Astrocyte (in vitro differentiated cells and primary cell): ENCODE data around the gene LRRN4CL. TPM values are rescaled to one million over a fixed set of nuclear protein-coding genes. Genes with fewer than 3 reads are reported as not detected.

Experiments
- DNase-seq: peaks from one replicate; pipeline ENCODE4 v3.0.0-alpha.2; 2010; ENCODE audit warnings: low read depth
- FAIRE-seq: peaks from 2 replicates; lab custom pipeline; 2011; peaks lifted over from hg19 to GRCh38; lab: Jason Lieb, UNC
- H2AFZ ChIP-seq: 2 replicates; pipeline ENCODE4 v1.6.0; 2012; ENCODE audit warnings: low read depth, low read length, inconsistent platforms
- H3K27ac ChIP-seq: 2 replicates; pipeline ENCODE4 v1.5.1; 2011; ENCODE audit warnings: low read depth, low read length, inconsistent platforms
- H3K27me3 ChIP-seq: 2 replicates; pipeline ENCODE4 v1.6.0; 2011; ENCODE audit warnings: low read length, inconsistent platforms; ENCODE audit not compliant: insufficient read depth
- H3K36me3 ChIP-seq: 2 replicates; pipeline ENCODE4 v1.5.1; 2011; ENCODE audit warnings: low read length, inconsistent platforms; ENCODE audit not compliant: insufficient read depth
- H3K4me1 ChIP-seq: 2 replicates; pipeline ENCODE4 v1.5.1; 2011; ENCODE audit warnings: low read length, inconsistent platforms; ENCODE audit not compliant: insufficient read depth
- H3K4me2 ChIP-seq: 2 replicates; pipeline ENCODE4 v1.6.0; 2012; ENCODE audit warnings: low read length, inconsistent platforms
- H3K4me3 ChIP-seq: 2 replicates; pipeline ENCODE4 v1.5.1; 2011; ENCODE audit warnings: low read depth, mild to moderate bottlenecking, low read length, inconsistent platforms; ENCODE audit not compliant: insufficient read depth
- H3K79me2 ChIP-seq: 2 replicates; pipeline ENCODE4 v1.6.0; 2012; ENCODE audit warnings: mild to moderate bottlenecking, low read length, inconsistent platforms; ENCODE audit not compliant: insufficient read depth
- H3K9ac ChIP-seq: 2 replicates; pipeline ENCODE4 v1.6.0; 2012; ENCODE audit warnings: mild to moderate bottlenecking, low read length, inconsistent platforms
- H3K9me3 ChIP-seq: 2 replicates; pipeline ENCODE4 v1.5.1; 2012; ENCODE audit warnings: low read depth, mild to moderate bottlenecking, low read length, inconsistent platforms; ENCODE audit not compliant: insufficient read depth
- H4K20me1 ChIP-seq: 2 replicates; pipeline ENCODE4 v1.6.0; 2012; ENCODE audit warnings: low read length, inconsistent platforms; ENCODE audit not compliant: insufficient read depth
- H3K27ac Mint-ChIP-seq: one replicate; pipeline ENCODE4 v1.8.0; 2021; ENCODE audit warnings: mild to moderate bottlenecking, mixed read lengths; ENCODE audit not compliant: unreplicated experiment
- H3K27me3 Mint-ChIP-seq: one replicate; pipeline ENCODE4 v1.8.0; 2021; ENCODE audit warnings: low read depth, mixed read lengths; ENCODE audit not compliant: unreplicated experiment
- H3K36me3 Mint-ChIP-seq: one replicate; pipeline ENCODE4 v1.8.0; 2021; ENCODE audit warnings: low read depth, mixed read lengths; ENCODE audit not compliant: unreplicated experiment
- H3K4me1 Mint-ChIP-seq: one replicate; pipeline ENCODE4 v1.8.0; 2021; ENCODE audit warnings: low read depth, mixed read lengths; ENCODE audit not compliant: unreplicated experiment
- H3K4me3 Mint-ChIP-seq: one replicate; pipeline ENCODE4 v1.8.0; 2021; ENCODE audit warnings: mild to moderate bottlenecking, moderate library complexity, mixed read lengths; ENCODE audit not compliant: unreplicated experiment
- H3K9me3 Mint-ChIP-seq: one replicate; pipeline ENCODE4 v1.8.0; 2021; ENCODE audit warnings: mild to moderate bottlenecking, mixed read lengths; ENCODE audit not compliant: unreplicated experiment
- CTCF ChIP-seq: IDR thresholded peaks from 2 replicates; pipeline ENCODE4 v1.5.1; 2011; ENCODE audit warnings: low read depth, mild to moderate bottlenecking, inconsistent platforms, low read length, moderate library complexity; ENCODE audit not compliant: insufficient read depth
- EZH2 ChIP-seq: IDR thresholded peaks from 2 replicates; pipeline ENCODE4 v1.6.1; 2012; ENCODE audit warnings: mild to moderate bottlenecking, low read length, inconsistent platforms; ENCODE audit not compliant: insufficient read depth
- total RNA-seq: library from RNA; stranded (reverse); gene quantifications from 2 replicates; pipeline ENCODE4 v1.2.1, GENCODE V29; 2021

Gene LRRN4CL
- total RNA-seq, 1 donor from 2014 or later: 0.43 TPM

- Mint-ChIP-seq H3K4me3 (peak overlapping the region; percentile 52), H3K27me3 (no peaks in the 10 kb centered on the region), H3K9me3 (no peaks in the 10 kb centered on the region), H3K4me1 (peaks cover 15% of the 10 kb centered on the region), H3K36me3 (peaks cover 5% of the 10 kb centered on the region), H3K27ac (peak overlapping the region; percentile 75)
- Histone ChIP-seq H3K36me3 (peaks cover 8% of the 10 kb centered on the region), H3K79me2 (peaks cover 26% of the 10 kb centered on the region), H3K4me3 (no peak overlapping the region), H2AFZ (peak overlapping the region; percentile 70), H3K9ac (no peak overlapping the region), H3K9me3 (no peaks in the 10 kb centered on the region), H3K4me2 (no peak overlapping the region), H3K4me1 (peaks cover 18% of the 10 kb centered on the region), H4K20me1 (peaks cover 4% of the 10 kb centered on the region), H3K27me3 (no peaks in the 10 kb centered on the region), H3K27ac (no peak overlapping the region)
- DNase-seq: peak; percentile 70
- FAIRE-seq: no peak
- TF ChIP-seq EZH2 (no peak), CTCF (peak; percentile 50)
These were observed 8.5 kb downstream of the LRRN4CL start for GRCh38 chr11:62680825-62681240.

- Mint-ChIP-seq H3K27me3 (no peaks in the 10 kb centered on the region), H3K36me3 (peaks cover 5% of the 10 kb centered on the region), H3K4me1 (peaks cover 15% of the 10 kb centered on the region), H3K9me3 (no peaks in the 10 kb centered on the region), H3K27ac (peak within 1 kb of the TSS; percentile 88), H3K4me3 (peak within 1 kb of the TSS; percentile 88)
- H3K4me3 ChIP-seq: peak within 1 kb of the TSS; percentile 91
- peaks cover 33% of the 10 kb centered on the region for H3K79me2 ChIP-seq
- no peaks in the 10 kb centered on the region for H3K9me3 ChIP-seq
- peaks cover 18% of the 10 kb centered on the region for H3K4me1 ChIP-seq
- H2AFZ ChIP-seq: peak within 1 kb of the TSS; percentile 93
- H4K20me1 ChIP-seq: peaks cover 4% of the 10 kb centered on the region
- FAIRE-seq (no peak), DNase-seq (peak; percentile 81)
- H3K27ac ChIP-seq: peak within 1 kb of the TSS; percentile 77
- peak within 1 kb of the TSS; percentile 88 for H3K4me2 ChIP-seq
- TF ChIP-seq EZH2 (no peak), CTCF (no peak)
- H3K9ac ChIP-seq: peak within 1 kb of the TSS; percentile 97
- no peaks in the 10 kb centered on the region for H3K27me3 ChIP-seq
- peaks cover 11% of the 10 kb centered on the region for H3K36me3 ChIP-seq
These were observed 10.3 kb downstream of the LRRN4CL start, which contains the start of gene UBXN1 for GRCh38 chr11:62678770-62679696. Gene UBXN1 (minus strand): TSS chr11:62679073. CDS start chr11:62678923, 150 bp downstream.
